Right lobe of liver (tissue), 4 donors: ENCODE data around the gene PARVB.

Experiments used
- CTCF ChIP-seq, 4 donors: fragments of 200-600 bp in 3 of 4; fragments of 450-650 bp in 1 of 4; IDR thresholded peaks; one replicate each; pipeline versions ENCODE4 v1.5.1 to v1.8.0; 2016 to 2022; ENCODE audit warnings: antibody characterized with exemption in 4 of 4, mild to moderate bottlenecking in 2 of 4
- POLR2A ChIP-seq: fragments of 450-650 bp; IDR thresholded peaks from one replicate; pipeline ENCODE4 v1.6.1; 2017; ENCODE audit warnings: antibody characterized with exemption, mild to moderate bottlenecking
- donor health status: DM: no; HTN: no; CAD: no.
- donor health status: DM: no; HTN: no; CAD: no.
- donor health status: DM: no; HTN: yes; CAD: no.

- TF ChIP-seq CTCF (IDR thresholded peaks at IDR 0.05) = no peak
- TF ChIP-seq POLR2A = no peak
These were observed 135.7 kb downstream of the PARVB start for GRCh38 chr22:44159811-44160210.
